HG03558 (cell line): ENCODE results near the gene ZNF558.

Experiments used
- ATAC-seq: cut with Tn5 transposase; IDR thresholded peaks from one replicate; pipeline ENCODE4 v1.9.1; 2021; ENCODE audit warnings: moderate number of reproducible peaks; ENCODE audit not compliant: unreplicated experiment; ENCODE audit errors: extremely low read depth

The ZNF558 gene

DNA sequence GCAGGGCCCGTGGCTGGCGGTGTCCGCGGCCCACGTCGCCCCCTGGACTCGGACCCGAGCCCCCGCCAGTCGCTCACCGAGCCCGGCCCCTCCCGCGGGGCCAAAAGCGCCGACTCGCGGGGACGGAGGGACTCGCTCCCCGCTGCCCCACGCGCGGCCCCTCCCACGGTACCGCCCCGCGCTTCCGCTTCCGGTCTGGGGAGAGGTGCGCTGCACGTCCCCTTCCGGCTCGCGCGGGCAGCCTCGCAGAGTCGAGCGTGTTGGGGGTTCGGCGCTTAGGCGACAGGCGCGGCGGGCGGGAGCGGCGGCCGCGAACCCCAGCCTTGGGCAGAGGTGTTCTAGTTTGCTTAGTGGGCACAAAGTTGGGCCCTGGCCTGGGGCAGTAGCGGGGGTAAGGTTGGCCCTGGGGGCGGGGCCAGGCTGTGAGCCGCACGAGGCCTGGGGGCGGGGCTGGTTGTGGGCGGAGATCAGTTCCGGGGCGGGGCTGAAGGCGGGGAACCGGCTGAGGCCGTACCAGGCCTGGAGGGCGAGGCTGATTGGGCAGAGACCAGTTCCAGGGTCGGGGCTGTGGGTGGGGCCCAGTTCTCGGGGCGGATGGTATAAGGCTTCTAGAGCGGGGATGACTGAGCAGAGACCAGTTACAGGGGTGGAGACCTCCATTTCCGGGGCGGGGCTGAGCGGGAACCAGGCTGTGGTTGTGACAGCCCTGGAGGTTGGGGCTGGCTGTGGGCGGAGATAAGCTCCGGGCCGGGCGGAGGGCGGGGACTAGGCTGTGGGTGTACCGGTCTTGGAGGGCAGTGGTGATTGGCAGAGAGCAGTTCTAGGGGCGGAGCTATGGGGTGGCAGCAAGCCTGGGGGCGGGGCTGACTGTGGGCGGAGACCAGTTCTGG, at the start of gene ZNF558, which contains the start of gene MBD3L1:
ZNF558 (minus strand) TSS at position 173 of the 890 bp plus-strand sequence. CDS start 9,645 bp downstream, outside the sequence.
MBD3L1 (plus strand) TSS at position 246 of the 890 bp plus-strand sequence. CDS start 10,302 bp downstream, outside the sequence.
- peak; percentile 58 for ATAC-seq

DNA sequence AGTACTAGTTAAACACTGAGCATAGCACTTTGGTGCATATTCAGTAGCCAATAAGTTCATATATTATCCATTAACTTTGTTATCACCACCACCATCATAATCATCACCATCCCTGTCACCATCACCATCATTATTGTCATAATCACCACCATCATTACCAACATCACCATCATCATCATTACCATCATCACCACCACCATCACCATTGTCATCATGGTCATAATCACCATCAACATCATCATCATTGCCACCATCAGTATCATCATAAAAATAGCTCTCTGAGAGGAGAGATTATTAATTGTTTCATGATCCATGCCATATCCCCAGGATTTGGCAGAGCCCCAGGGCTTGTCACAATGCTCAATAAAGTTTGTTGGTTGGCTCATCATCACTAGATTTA, 49.4 kb upstream of the ZNF558 start:
- no peak for ATAC-seq

DNA sequence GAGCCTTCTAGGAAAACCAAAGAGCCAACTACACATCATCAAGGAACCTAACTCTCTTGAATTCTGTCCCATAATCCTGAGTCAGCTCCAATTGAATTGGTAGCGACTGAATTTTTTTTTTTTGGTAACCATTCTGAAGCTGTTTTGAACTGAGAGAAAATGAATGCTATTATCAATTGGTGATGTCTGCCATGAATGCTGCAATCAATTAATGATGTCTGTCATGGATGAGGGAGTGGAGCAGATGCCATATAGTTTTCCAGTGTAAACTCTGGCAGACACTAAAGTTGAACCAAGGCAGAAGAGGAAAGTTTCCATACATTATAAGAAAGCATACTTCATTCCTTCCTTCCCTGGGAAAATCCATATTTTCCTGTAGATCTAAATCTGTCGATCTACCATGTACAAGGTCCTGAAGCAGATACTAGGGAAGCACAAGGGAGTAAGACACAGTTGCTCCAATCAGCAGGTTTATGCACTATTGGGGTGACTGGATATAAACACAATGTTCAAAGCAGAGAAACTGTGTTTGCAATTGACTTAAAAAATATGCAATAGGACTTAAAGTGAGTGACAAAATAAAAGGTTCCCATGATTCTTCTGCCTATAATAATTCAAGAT, 48.9 kb upstream of the ZNF558 start:
- ATAC-seq: no peak

DNA sequence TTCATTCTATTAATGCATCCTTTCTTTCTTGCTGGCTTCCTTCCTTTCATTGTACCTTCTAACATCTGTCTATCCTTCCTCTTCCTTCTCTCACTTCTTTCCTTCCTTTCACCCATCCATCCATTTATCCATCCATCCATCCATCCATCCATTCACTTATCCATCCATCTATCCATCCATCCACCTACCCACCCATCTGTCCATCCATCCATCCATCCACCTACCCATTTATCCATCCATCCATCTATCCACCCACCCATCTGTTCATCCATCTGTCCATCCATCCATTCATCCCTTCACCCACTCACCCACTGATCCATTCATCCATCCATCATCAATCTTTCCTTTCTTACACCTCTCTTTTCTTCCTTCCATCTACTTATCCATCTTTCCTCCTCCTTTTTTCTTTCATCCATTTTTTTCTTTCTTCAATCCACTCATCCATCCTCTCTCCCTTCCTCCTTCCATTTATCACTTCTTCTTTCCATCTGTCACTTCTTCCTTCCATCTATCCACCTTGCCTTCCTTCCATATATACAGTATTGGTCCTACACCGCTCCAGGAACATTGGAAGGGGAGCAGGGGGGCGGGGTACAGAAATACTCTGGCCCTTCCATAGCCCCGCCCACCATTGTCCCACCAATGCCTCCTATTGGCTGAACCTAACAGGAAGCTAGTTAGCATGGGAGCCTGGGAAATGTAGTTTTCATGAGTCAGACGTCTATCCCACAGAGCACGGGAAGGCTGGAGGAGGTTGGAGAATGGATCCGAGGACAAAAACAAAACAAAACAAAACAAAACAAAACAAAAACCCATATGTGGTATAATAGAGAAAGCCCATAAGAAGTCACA, 46.0 kb upstream of the ZNF558 start:
- no peak for ATAC-seq

DNA sequence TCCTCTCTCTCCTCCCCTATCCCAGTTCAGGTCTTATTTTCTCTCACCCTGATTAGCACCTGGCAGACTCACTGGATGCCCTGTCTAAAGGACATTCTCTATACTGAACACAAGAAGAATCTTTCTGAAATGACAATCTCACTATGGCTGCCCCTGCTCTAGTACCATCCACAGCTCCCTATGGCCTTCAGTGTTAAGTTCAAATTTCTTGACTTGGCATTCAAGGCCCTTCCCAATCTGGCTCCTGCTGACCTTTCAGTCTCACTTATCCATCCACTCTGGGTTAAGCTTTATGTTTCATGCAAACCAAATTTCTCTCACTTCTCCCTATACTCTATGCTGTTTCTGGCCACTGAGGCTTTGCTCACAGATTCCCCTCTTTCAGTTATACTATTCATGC, 34.2 kb upstream of the ZNF558 start:
- no peak for ATAC-seq

DNA sequence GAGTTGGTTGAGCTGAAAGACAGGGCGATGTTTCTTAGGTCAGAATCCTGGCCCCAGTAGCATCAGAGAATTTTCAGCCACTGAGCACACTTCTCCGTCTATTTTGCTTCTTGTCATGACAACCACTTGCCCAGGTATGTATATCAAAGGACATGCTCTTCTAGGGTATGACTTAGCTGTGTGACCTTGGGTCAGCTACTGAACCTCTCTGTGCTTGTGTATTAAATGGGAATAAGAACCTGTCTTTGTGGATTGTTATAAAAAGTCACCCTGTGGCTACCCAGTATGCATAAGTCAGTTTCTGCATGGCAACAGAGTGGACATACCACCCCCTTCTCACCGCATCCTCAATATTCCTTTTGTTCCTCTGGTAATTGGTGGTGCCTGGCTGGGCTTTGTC, 26.2 kb upstream of the ZNF558 start:
- no peak for ATAC-seq

DNA sequence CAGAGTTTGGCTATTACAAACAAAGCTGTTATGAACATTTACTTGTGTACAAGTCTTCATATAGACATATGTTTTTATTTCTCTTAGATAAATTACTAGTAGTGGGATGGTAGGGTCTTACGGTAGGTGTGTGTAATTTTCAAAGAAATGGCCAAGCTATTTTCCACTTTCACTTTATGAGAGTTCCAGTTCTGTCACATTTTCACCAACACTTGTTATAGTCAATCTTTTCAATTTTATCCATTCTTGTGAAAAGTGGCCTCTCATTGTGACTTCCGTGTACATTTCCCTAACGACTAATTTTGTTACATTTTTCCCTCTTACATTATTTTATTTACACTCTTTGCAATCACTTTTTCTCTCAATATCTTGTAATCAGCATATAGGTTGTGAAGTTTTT, 18.4 kb upstream of the ZNF558 start:
- no peak for ATAC-seq

DNA sequence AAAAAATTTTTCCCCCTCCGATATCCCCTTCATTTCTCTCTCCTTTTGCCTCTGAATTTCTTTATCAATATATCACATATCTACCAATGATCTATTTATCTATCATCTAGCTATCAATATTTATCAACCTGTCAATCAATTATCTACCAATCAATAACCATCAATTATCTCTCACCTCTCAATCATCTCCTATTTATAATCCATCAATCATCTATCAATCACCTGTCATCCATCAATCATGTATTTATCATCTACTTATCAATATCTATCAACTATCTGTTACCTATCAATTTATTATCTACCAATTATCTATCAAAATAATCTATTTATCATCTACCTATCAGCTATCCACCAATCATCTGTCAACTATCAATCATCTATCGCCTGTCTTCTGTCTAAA, 17.1 kb upstream of the ZNF558 start:
- no peak for ATAC-seq

DNA sequence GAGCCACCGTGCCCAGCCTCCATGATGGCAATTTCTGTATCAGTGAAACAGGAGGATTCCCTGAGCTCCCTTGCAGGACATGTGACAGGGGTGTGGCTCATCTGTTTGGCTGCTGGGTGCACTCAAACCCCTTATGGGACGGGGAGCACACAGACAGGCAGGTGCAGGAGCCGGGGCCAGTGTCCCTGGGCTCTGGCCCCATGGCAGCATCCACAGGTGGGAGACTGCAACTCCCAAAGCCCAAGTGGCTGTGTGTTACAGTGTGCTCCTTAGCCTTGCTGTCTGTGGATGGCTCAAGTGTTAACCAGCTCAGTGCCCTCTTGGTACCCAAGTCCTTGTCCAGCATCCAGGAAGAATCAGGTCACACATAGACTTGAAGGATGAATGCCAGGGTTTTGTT, 14.7 kb upstream of the ZNF558 start:
- ATAC-seq: no peak

DNA sequence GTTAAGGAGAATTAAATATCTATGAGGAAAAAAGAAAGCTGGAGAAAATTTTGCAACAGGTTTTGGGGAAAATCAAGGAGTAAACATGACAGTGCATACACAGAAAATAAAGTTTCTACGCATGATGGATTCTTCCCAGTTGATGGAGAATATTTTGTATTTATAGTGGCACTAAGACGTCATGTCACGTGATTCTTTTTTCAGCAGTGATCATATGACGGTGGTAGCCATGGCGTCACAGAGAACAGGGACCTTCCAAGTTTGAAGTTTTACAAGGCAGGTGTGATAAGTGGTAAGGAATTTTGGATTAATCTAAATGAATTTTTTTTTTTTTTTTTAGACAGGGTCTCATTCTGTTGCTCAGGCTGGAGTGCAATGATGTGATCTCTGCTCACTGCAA, 8.6 kb upstream of the ZNF558 start:
- no peak for ATAC-seq

DNA sequence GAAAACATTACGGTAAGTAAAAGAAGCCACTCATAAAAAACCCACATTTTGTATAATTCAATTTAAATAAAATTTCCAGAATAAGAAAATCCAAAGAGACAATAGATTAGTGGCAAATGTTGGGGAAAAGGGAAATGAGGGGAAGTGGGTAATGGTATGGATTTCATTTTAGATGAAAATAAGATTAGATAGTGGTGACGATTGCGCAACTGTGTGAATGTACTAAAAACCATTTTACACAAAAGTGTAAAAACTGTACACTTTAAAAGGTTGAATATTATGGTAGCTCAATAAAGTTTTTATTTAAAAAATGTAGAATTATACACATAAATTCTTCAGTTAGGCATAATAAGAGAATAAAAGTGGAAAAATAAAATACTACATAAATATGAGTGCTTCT, 3.8 kb upstream of the ZNF558 start:
- no peak for ATAC-seq

DNA sequence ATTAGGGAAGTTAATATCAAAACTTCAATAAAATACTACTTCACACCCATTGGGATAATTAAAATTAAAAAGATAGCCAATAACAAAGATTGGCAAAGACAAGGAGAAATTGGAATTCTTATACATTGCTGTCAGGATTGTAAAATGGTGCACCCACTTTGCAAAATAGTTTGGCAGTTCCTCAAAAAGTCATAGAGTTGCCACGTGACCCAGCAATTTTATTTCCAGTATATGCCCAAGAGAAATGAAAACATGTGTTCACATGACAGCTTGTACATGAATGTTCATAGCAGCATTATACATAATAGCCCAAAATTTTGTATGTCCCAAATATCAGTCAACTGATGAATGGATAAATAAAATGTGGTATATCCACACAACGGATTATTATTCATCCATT, 3.3 kb upstream of the ZNF558 start:
- ATAC-seq: no peak

DNA sequence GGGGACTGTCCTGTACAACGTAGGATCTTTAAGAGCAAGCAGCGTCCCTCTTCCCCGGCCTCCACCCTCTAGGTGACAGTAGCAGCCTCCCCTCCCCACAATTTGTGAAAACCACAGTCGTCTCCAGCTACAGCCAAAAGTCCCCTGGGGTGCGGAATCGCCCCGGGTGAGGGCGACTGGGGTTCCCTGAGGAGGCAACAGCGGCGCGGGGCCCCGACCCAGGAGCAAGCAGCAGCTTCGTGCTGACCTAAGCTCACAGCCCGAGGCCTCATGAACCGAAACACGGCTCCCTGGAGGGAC, 322 bp downstream of the ZNF558 start:
- no peak for ATAC-seq

DNA sequence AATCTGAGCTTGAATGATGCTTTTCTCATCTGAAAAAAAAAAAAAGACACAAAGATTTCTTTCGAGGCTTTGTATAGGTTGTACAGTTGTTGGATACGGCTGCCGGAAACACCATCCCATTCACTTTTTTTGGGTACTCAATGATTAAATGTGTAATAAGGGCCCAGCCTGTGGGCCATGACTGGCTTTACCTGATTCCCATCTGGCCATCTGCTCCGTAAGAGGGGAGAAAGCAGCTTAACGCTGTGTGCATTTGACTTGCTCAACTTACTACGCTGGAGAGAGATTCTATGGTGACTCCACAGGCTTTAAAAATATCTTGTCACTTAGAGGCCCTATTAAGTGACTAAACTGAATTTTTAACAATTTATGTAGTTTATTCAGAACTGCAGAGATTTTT, 731 bp downstream of the ZNF558 start:
- no peak for ATAC-seq

DNA sequence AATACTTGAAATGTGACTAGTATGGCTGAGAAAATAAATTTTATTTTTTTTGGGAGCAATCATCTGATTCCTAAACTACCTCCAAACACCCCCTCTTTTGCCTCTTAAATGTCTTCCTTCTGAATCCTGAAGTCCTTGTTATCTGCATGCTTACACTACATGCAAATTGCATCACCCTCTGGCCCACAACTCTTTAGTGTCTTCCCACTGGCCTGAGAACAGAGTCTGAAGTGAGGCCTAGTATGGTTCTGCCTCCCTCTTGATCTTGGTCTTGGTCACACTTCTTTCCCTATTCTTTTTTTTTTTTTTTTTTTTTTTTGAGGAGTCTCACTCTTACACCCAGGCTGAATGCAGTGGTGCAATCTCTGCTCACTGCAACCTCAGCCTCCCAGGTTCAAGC, 4.8 kb downstream of the ZNF558 start:
- no peak for ATAC-seq

DNA sequence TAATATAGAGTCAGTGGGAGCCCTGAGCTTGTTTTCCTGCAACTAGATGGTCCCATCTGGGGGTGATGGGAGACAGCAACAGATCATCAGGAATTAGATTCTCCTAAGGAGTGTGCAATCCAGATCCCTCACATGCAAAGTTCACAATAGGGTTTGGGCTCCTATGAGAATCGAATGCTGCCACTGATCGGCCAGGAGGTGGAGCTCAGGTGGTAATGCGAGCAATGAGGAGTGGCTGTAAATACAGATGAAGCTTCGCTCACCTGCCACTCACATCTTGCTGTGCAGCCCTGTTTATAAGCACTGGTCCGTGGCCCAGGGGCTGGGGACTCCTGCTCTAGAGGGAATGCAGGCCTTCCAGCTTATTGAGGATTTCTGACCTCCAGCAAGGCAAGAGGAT, 5.7 kb downstream of the ZNF558 start:
- no peak for ATAC-seq

DNA sequence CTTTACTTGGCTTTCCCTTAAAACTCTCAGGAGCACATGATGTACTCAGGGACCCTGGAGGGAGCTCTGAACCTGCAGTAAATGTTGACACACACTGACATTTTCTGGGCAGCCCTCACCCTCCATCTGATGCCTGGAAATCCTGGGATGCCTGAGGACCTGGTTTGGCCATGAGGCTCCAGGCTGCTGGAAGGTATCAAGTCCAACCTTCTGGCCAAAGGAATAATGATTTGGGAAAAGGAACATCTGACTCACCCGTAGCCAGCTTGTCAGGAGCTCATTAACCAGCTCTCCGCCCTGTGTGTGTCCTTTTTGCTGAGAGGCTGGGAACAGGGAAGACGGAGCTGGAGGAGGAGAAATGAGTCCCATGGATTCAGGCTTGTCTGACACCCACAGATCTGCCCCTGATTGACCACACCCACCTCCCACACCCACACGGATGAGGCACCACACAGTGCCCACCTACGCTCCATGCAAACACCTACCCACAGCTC, 10.3 kb downstream of the ZNF558 start:
- no peak for ATAC-seq

DNA sequence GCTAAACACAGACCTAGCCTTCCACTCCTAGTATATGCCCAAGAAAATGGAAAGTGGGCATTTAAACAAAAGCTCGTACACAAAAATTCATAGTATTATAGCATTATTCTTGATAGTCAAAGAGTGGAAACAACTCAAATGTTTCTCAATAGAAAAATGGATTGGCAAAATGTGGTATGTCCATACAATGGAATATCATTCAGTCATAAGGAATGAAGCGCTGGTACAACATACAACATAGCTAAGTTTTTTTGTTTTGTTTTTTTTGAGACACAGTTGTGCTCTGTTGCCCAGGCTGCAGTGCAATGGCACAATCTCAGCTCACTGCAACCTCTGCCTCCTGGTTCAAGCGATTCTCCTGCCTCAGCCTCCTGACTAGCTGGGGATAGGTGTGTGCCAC, 11.9 kb downstream of the ZNF558 start:
- no peak for ATAC-seq

DNA sequence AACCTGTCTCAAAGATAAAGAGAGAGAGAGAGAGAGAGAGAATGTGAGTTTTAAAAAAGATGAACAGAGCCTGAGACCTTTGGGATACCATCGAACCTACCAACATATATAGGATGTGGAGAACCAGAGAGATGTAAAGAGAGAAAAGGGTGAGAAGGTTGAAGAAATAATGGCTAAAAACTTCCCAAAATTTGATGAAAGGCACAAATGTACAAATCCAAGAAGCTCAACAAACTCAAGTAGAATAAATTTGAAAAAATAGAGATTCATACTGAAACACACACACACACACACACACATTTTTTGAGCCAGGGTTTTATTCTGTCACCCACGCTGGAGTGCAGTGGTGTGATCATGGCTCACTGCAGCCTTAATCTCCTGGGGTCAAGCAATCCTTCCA, 16.3 kb downstream of the ZNF558 start:
- ATAC-seq: no peak

DNA sequence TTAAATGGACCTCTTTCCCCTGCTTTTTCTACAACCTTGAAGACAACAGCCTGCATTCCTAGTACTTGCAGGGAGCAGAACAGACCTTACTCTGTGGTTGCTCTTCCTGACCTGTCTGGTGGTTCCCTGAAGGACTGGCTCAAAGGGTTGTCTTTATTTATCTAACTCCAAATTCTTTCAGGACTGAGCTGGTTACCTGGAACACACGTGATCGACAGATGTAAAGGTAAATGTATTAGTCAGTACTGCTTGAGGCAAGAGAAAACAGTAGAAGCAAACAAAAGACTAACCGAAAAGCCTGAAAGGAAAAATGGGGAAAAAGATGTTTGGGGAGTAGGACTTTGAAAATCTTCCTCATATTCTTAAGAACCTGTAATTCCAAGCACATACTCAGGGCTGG, 17.9 kb downstream of the ZNF558 start:
- no peak for ATAC-seq
